ENCODE results near the gene ATXN1L.
A peak's percentile ranks its signal among the peaks of the same experiment; 100 is the strongest.

ATXN1L gene

GRCh38 chr16:71867939-71868338 is 22.2 kb downstream of the ATXN1L start:
- peaks cover 25% of the 10 kb centered on the region for H3K36me3 Mint-ChIP-seq (ENCODE audit: low read depth)
- H3K27ac Mint-ChIP-seq = no peak overlapping the region
- H3K4me3 Mint-ChIP-seq = no peak overlapping the region
- H3K9me3 Mint-ChIP-seq = no peaks in the 10 kb centered on the region
- H3K27me3 Mint-ChIP-seq = no peaks in the 10 kb centered on the region
- H3K4me1 Mint-ChIP-seq (ENCODE audit: low read depth) = peaks cover 38% of the 10 kb centered on the region

DNA sequence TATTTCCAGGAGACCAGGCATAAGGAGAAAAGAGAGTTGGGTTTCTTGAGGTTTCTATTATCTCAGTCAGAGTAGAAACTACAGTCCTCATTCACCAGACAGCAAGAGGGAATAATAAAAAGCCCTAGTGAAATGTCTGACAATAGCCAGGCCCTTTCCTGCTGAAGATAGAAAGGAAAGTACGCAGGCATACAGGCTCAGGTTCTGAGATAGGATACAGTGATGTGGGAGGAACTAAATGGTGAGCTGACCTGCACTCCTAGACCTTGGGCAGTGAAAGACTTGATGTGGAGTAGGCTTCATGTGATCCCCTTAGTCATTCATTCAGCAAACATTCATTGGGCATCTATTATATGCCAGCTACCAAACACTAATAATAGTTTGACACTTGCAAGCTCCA is 23.3 kb downstream of the ATXN1L start:
- H3K27ac Mint-ChIP-seq = no peak overlapping the region
- H3K4me1 Mint-ChIP-seq (ENCODE audit: low read depth) = peaks cover 41% of the 10 kb centered on the region
- no peaks in the 10 kb centered on the region for H3K9me3 Mint-ChIP-seq
- H3K36me3 Mint-ChIP-seq (ENCODE audit: low read depth) = peaks cover 23% of the 10 kb centered on the region
- no peak overlapping the region for H3K4me3 Mint-ChIP-seq
- no peaks in the 10 kb centered on the region for H3K27me3 Mint-ChIP-seq

DNA sequence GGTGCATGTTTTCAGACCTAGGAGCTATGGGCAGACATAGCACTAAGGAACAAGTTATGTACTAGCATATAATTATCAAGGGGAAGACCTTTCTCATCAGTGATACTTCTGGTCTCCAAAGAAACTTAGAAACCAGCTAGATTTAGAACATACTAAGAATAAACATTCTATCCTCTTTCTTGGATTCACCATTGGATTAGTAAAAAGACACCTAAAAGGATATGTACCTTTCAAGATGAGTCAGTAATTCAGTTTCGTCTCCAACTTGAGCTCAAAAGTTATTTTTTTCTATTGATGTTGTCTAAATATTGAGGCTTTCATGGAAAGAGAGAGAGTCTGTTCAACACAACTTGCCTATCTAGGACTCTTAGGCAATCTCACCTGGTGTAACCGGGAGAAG is 25.0 kb downstream of the ATXN1L start:
- no peaks in the 10 kb centered on the region for H3K9me3 Mint-ChIP-seq
- no peak overlapping the region for H3K27ac Mint-ChIP-seq
- H3K4me3 Mint-ChIP-seq = no peak overlapping the region

GRCh38 chr16:71873199-71873598 is 27.4 kb downstream of the ATXN1L start:
- H3K27me3 Mint-ChIP-seq = no peaks in the 10 kb centered on the region
- no peaks in the 10 kb centered on the region for H3K9me3 Mint-ChIP-seq
- H3K27ac Mint-ChIP-seq = no peak overlapping the region
- H3K36me3 Mint-ChIP-seq (ENCODE audit: low read depth) = peaks cover 4% of the 10 kb centered on the region
- no peak overlapping the region for H3K4me3 Mint-ChIP-seq
- H3K4me1 Mint-ChIP-seq (ENCODE audit: low read depth) = peaks cover 23% of the 10 kb centered on the region

More for the DNA sequence above, 25.0 kb downstream of the ATXN1L start:
- peaks cover 23% of the 10 kb centered on the region for H3K4me1 Mint-ChIP-seq (ENCODE audit: low read depth)
- H3K36me3 Mint-ChIP-seq (ENCODE audit: low read depth) = peaks cover 10% of the 10 kb centered on the region
- H3K27me3 Mint-ChIP-seq = no peaks in the 10 kb centered on the region

DNA sequence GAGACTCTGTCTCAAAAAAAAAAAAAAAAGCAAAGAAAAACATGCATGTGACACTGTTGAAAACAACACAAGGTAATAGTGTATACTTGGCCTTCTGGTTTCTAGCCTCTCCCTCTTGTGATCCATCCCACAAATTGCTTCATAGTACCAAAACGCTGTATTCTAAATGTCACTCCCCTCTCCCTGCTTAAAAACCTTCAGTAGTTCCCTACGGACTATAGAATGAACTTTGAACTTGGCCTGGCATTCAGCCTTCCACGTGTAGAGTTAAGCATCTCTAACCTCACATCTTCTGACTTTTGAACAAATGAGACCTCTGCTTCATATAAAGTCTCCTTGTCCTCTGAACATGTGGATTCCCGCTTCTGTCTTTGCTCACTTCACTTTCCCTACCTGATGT is 33.1 kb downstream of the ATXN1L start:
- Mint-ChIP-seq H3K27me3 (no peaks in the 10 kb centered on the region), H3K4me3 (no peak overlapping the region), H3K36me3 (ENCODE audit: low read depth) (peaks cover 12% of the 10 kb centered on the region), H3K27ac (no peak overlapping the region), H3K9me3 (no peaks in the 10 kb centered on the region), H3K4me1 (ENCODE audit: low read depth) (peaks cover 36% of the 10 kb centered on the region)

- peaks cover 6% of the 10 kb centered on the region for H3K27me3 Mint-ChIP-seq
- H3K4me3 Mint-ChIP-seq = no peak overlapping the region
- H3K27ac Mint-ChIP-seq = no peak overlapping the region
- H3K9me3 Mint-ChIP-seq = no peaks in the 10 kb centered on the region
- peaks cover 44% of the 10 kb centered on the region for H3K4me1 Mint-ChIP-seq (ENCODE audit: low read depth)
- peaks cover 12% of the 10 kb centered on the region for H3K36me3 Mint-ChIP-seq (ENCODE audit: low read depth)
These were observed 34.4 kb downstream of the ATXN1L start for GRCh38 chr16:71880176-71880575.

DNA sequence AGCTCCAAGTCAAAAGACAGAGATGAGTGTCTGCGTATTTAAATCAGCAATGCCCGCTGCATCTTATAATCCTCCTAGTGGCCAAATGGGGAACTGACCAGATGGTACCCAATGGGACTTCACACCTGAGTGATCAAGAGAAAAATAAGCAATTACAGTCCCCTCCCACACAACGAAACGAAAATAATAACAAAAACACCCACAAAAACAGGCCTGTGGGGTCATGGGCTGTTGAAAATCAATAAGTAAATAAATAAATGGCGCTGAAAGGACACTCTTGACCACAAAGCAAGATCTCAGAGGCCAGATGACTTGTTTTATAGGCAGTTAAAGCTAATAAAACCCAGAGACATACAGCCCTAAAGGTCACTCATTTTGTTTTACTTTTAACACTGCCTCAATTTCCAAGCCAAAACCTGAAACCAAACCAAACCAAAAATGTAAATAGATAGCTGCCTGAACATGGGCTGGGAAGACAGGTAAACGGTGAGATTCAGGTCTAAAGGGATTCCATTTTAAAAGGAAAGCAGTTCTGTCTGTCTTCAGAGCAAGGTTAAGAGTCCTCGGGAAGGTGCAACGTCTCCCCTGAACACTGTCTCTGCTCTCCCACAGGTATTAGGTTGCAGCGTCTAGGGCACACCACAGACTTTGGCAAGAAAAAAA is 36.9 kb downstream of the ATXN1L start:
- Mint-ChIP-seq H3K9me3 (no peaks in the 10 kb centered on the region), H3K27me3 (peaks cover 11% of the 10 kb centered on the region), H3K27ac (peak overlapping the region; percentile 59), H3K4me3 (peak overlapping the region; percentile 81), H3K4me1 (ENCODE audit: low read depth) (peaks cover 49% of the 10 kb centered on the region), H3K36me3 (ENCODE audit: low read depth) (peaks cover 12% of the 10 kb centered on the region)

GRCh38 chr16:71883168-71883848 is 37.5 kb downstream of the ATXN1L start:
- Mint-ChIP-seq H3K27ac (peak overlapping the region; percentile 59), H3K27me3 (peaks cover 11% of the 10 kb centered on the region), H3K9me3 (no peaks in the 10 kb centered on the region), H3K4me1 (ENCODE audit: low read depth) (peaks cover 49% of the 10 kb centered on the region), H3K4me3 (peak overlapping the region; percentile 81), H3K36me3 (ENCODE audit: low read depth) (peaks cover 12% of the 10 kb centered on the region)

- Mint-ChIP-seq H3K36me3 (ENCODE audit: low read depth) (peaks cover 8% of the 10 kb centered on the region), H3K27me3 (peaks cover 11% of the 10 kb centered on the region), H3K27ac (peak within 1 kb of the TSS; percentile 92), H3K4me1 (ENCODE audit: low read depth) (peaks cover 49% of the 10 kb centered on the region), H3K9me3 (no peaks in the 10 kb centered on the region), H3K4me3 (peak within 1 kb of the TSS; percentile 89)
These were observed 38.3 kb downstream of the ATXN1L start, which contains the start of gene ZNF821 for GRCh38 chr16:71883849-71884638. Gene ZNF821 (minus strand): TSS chr16:71884182. CDS start chr16:71879946, 4,236 bp downstream.

GRCh38 chr16:71885261-71885650 is 39.5 kb downstream of the ATXN1L start:
- H3K36me3 Mint-ChIP-seq (ENCODE audit: low read depth) = no peaks in the 10 kb centered on the region
- peak overlapping the region; percentile 76 for H3K27ac Mint-ChIP-seq
- peaks cover 11% of the 10 kb centered on the region for H3K27me3 Mint-ChIP-seq
- no peaks in the 10 kb centered on the region for H3K9me3 Mint-ChIP-seq
- peaks cover 43% of the 10 kb centered on the region for H3K4me1 Mint-ChIP-seq (ENCODE audit: low read depth)
- peak overlapping the region; percentile 89 for H3K4me3 Mint-ChIP-seq

DNA sequence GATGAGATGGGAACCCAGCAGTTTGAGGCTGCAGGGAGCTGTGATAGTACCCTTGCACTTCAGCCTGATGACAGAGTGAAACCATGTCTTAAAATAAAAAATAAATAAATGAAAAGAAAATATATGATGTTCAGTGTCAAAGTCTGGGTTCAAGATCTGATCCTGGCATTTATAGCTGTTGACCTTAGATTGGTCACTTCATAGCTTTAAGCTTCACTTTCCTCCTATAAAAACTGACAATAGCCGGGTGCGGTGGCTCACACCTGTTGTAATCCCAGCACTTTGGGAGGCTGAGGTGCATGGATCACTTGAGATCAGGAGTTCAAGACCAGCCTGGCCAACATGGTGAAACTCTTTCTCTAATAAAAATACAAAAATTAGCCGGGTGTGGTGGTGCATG is 43.4 kb downstream of the ATXN1L start:
- no peaks in the 10 kb centered on the region for H3K9me3 Mint-ChIP-seq
- no peaks in the 10 kb centered on the region for H3K36me3 Mint-ChIP-seq (ENCODE audit: low read depth)
- no peak overlapping the region for H3K27ac Mint-ChIP-seq
- H3K4me1 Mint-ChIP-seq (ENCODE audit: low read depth) = peaks cover 17% of the 10 kb centered on the region
- H3K4me3 Mint-ChIP-seq = no peak overlapping the region
- H3K27me3 Mint-ChIP-seq = peaks cover 11% of the 10 kb centered on the region

DNA sequence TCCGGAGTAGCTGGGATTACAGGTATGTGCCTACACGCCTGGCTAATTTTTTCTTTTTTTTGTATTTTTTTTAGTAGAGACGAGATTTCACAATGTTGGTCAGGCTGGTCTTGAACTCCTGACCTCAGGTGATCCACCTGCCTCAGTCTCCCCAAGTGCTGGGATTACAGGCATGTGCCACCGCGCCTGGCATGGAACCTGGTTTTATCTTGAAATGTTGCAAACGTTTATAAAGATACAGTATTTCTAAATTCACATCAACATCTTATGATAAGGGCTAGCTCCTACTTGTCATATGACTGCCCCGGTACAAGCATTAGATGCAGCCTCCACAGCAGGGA is 48.1 kb downstream of the ATXN1L start:
- H3K27ac Mint-ChIP-seq = peak overlapping the region; percentile 98
- peaks cover 28% of the 10 kb centered on the region for H3K4me1 Mint-ChIP-seq (ENCODE audit: low read depth)
- H3K27me3 Mint-ChIP-seq = no peaks in the 10 kb centered on the region
- H3K36me3 Mint-ChIP-seq (ENCODE audit: low read depth) = peaks cover 8% of the 10 kb centered on the region
- H3K4me3 Mint-ChIP-seq = peak overlapping the region; percentile 99
- no peaks in the 10 kb centered on the region for H3K9me3 Mint-ChIP-seq

GRCh38 chr16:71894229-71894920 is 48.6 kb downstream of the ATXN1L start:
- H3K9me3 Mint-ChIP-seq = no peaks in the 10 kb centered on the region

GRCh38 chr16:71894921-71895678 is 49.3 kb downstream of the ATXN1L start, which contains the start of gene IST1:
Gene IST1 (plus strand): TSS chr16:71895531. CDS start chr16:71915641, 20,110 bp downstream.
- Mint-ChIP-seq H3K9me3 (no peaks in the 10 kb centered on the region), H3K4me3 (peak within 1 kb of the TSS; percentile 99), H3K4me1 (ENCODE audit: low read depth) (peaks cover 38% of the 10 kb centered on the region), H3K27ac (peak within 1 kb of the TSS; percentile 98), H3K27me3 (no peaks in the 10 kb centered on the region), H3K36me3 (ENCODE audit: low read depth) (peaks cover 11% of the 10 kb centered on the region)

More at GRCh38 chr16:71894229-71894920, 48.6 kb downstream of the ATXN1L start:
- H3K36me3 Mint-ChIP-seq (ENCODE audit: low read depth) = peaks cover 11% of the 10 kb centered on the region
- peak overlapping the region; percentile 98 for H3K27ac Mint-ChIP-seq
- H3K4me1 Mint-ChIP-seq (ENCODE audit: low read depth) = peaks cover 33% of the 10 kb centered on the region
- no peaks in the 10 kb centered on the region for H3K27me3 Mint-ChIP-seq
- peak overlapping the region; percentile 99 for H3K4me3 Mint-ChIP-seq
